IgD-negative memory B cell (primary cell): ENCODE results near the gene IGLL1. TPM values are rescaled to one million over a fixed set of nuclear protein-coding genes. Genes with fewer than 3 reads are reported as not detected.
A peak's percentile ranks its signal among the peaks of the same experiment; 100 is the strongest.

Source experiments
- H3K27ac Mint-ChIP-seq, 3 donors: one replicate each; pipeline ENCODE4 v1.8.0; 2020 to 2022; ENCODE audit warnings: mild to moderate bottlenecking in 3 of 3, mixed read lengths in 3 of 3, moderate library complexity in 1 of 3
- H3K27me3 Mint-ChIP-seq: one replicate; pipeline ENCODE4 v1.8.0; 2021; ENCODE audit warnings: mixed read lengths
- H3K36me3 Mint-ChIP-seq: one replicate; pipeline ENCODE4 v1.8.0; 2020; ENCODE audit warnings: mild to moderate bottlenecking, mixed read lengths
- H3K4me1 Mint-ChIP-seq, 3 donors: one replicate each; pipeline ENCODE4 v1.8.0; 2020 to 2022; ENCODE audit warnings: mixed read lengths in 3 of 3, mild to moderate bottlenecking in 1 of 3
- H3K4me3 Mint-ChIP-seq, 4 donors: one replicate each; pipeline ENCODE4 v1.8.0; 2020 to 2022; ENCODE audit warnings: mild to moderate bottlenecking in 4 of 4, mixed read lengths in 4 of 4, moderate library complexity in 3 of 4
- H3K9me3 Mint-ChIP-seq, 3 donors: one replicate each; pipeline ENCODE4 v1.8.0; 2020 to 2021; ENCODE audit warnings: mixed read lengths in 3 of 3, mild to moderate bottlenecking in 1 of 3
- polyA plus RNA-seq: library from polyadenylated mRNA; unstranded; fragments of 300-500 nt; fragmentation: Illumina TruSeq; gene quantifications from one replicate; pipeline ENCODE4 v1.2.3, GENCODE V29; 2021

Gene IGLL1
- polyA plus RNA-seq, 1 donor from 2014 or later, result not detected

- no peak overlapping the region for H3K4me3 Mint-ChIP-seq
- no peaks in the 10 kb centered on the region for H3K36me3 Mint-ChIP-seq
- peaks cover 2 to 15% (median 5%) of the 10 kb centered on the region in 3 donors for H3K4me1 Mint-ChIP-seq
- peak overlapping the region in 2 of 3 donors; percentile 68 to 71 for H3K27ac Mint-ChIP-seq
- peaks cover 16% of the 10 kb centered on the region for H3K27me3 Mint-ChIP-seq
- H3K9me3 Mint-ChIP-seq, result no peaks in the 10 kb centered on the region
Measured at GRCh38 chr22:23523713-23524112, 56.4 kb downstream of the IGLL1 start.

Other genes starting within 250 kb of the IGLL1 start
- not detected for gene DRICH1, start 52.0 kb upstream of the IGLL1 start, polyA plus RNA-seq
- gene RGL4, start 110.7 kb upstream of the IGLL1 start, polyA plus RNA-seq, result 3.7 TPM
- 0.20 TPM for gene ZNF70, start 170.8 kb upstream of the IGLL1 start, polyA plus RNA-seq
- gene VPREB3, start 174.1 kb upstream of the IGLL1 start, polyA plus RNA-seq, result 1,081 TPM
- not detected for gene C22orf15, start 182.7 kb upstream of the IGLL1 start, polyA plus RNA-seq
- gene CHCHD10, start 187.7 kb upstream of the IGLL1 start, polyA plus RNA-seq, result 70.6 TPM
- gene MMP11, start 192.6 kb upstream of the IGLL1 start, polyA plus RNA-seq, result 6.6 TPM
- gene SMARCB1, start 206.7 kb upstream of the IGLL1 start, polyA plus RNA-seq, result 117 TPM